Glutamatergic neuron (in vitro differentiated cells): ENCODE measurements around the gene DHX58. TPM values are rescaled to one million over a fixed set of nuclear protein-coding genes. Genes with fewer than 3 reads are reported as not detected.

Experiments
- DNase-seq: peaks from one replicate; pipeline ENCODE4 v3.0.0; 2022
- H3K27ac Mint-ChIP-seq: one replicate; pipeline ENCODE4 v1.8.0; 2020; ENCODE audit warnings: mild to moderate bottlenecking, mixed read lengths, inconsistent platforms; ENCODE audit not compliant: unreplicated experiment
- H3K27me3 Mint-ChIP-seq: one replicate; pipeline ENCODE4 v1.8.0; 2020; ENCODE audit warnings: mild to moderate bottlenecking, moderate library complexity, mixed read lengths, inconsistent platforms; ENCODE audit not compliant: unreplicated experiment
- H3K36me3 Mint-ChIP-seq: one replicate; pipeline ENCODE4 v1.8.0; 2020; ENCODE audit warnings: mild to moderate bottlenecking, mixed read lengths, inconsistent platforms; ENCODE audit not compliant: unreplicated experiment
- H3K4me1 Mint-ChIP-seq: one replicate; pipeline ENCODE4 v1.8.0; 2020; ENCODE audit warnings: mild to moderate bottlenecking, low read depth, mixed read lengths, inconsistent platforms; ENCODE audit not compliant: unreplicated experiment
- H3K4me3 Mint-ChIP-seq: one replicate; pipeline ENCODE4 v1.8.0; 2020; ENCODE audit warnings: mild to moderate bottlenecking, mixed read lengths, inconsistent platforms; ENCODE audit not compliant: unreplicated experiment
- H3K9me3 Mint-ChIP-seq: one replicate; pipeline ENCODE4 v1.8.0; 2020; ENCODE audit warnings: mild to moderate bottlenecking, moderate library complexity, mixed read lengths, inconsistent platforms; ENCODE audit not compliant: unreplicated experiment
- CTCF ChIP-seq: fragments of 200-600 bp; sonication (generic); IDR thresholded peaks from one replicate; pipeline ENCODE4 v1.5.0; 2021; ENCODE audit not compliant: partially characterized antibody, unreplicated experiment
- total RNA-seq: library from RNA; stranded (reverse); fragmentation: NEBNext Ultra II Directional; extraction: Animal tissue kit (Norgen Biotek cat#: 25700); gene quantifications from one replicate; pipeline ENCODE4 v1.2.1, GENCODE V29; 2021; ENCODE audit not compliant: unreplicated experiment

The DHX58 gene
- total RNA-seq, 1 donor from 2014 or later, result 0.42 TPM

- no peak overlapping the region for H3K27ac Mint-ChIP-seq
- no peaks in the 10 kb centered on the region for H3K36me3 Mint-ChIP-seq
- no peak overlapping the region for H3K4me3 Mint-ChIP-seq
- DNase-seq, result no peak
- peaks cover 1% of the 10 kb centered on the region for H3K9me3 Mint-ChIP-seq
- no peak for TF ChIP-seq CTCF
- peaks cover 3% of the 10 kb centered on the region for H3K4me1 Mint-ChIP-seq
- peaks cover 9% of the 10 kb centered on the region for H3K27me3 Mint-ChIP-seq
Measured at GRCh38 chr17:42059815-42060214, 52.7 kb downstream of the DHX58 start.

GRCh38 chr17:42058063-42058462 is 54.5 kb downstream of the DHX58 start:
- TF ChIP-seq CTCF, result no peak
- Mint-ChIP-seq H3K4me1 (peaks cover 3% of the 10 kb centered on the region), H3K4me3 (no peak overlapping the region), H3K9me3 (peaks cover 1% of the 10 kb centered on the region), H3K27me3 (peaks cover 6% of the 10 kb centered on the region), H3K36me3 (no peaks in the 10 kb centered on the region), H3K27ac (no peak overlapping the region)
- DNase-seq, result no peak

GRCh38 chr17:42056635-42057034 is 55.9 kb downstream of the DHX58 start:
- no peak for TF ChIP-seq CTCF
- peaks cover 3% of the 10 kb centered on the region for H3K9me3 Mint-ChIP-seq
- no peak overlapping the region for H3K4me3 Mint-ChIP-seq
- no peaks in the 10 kb centered on the region for H3K36me3 Mint-ChIP-seq
- H3K27ac Mint-ChIP-seq, result no peak overlapping the region
- H3K4me1 Mint-ChIP-seq, result no peaks in the 10 kb centered on the region
- DNase-seq, result no peak
- H3K27me3 Mint-ChIP-seq, result peaks cover 12% of the 10 kb centered on the region

- Mint-ChIP-seq H3K27ac (no peak overlapping the region), H3K36me3 (no peaks in the 10 kb centered on the region), H3K4me3 (no peak overlapping the region), H3K27me3 (peaks cover 17% of the 10 kb centered on the region), H3K4me1 (no peaks in the 10 kb centered on the region), H3K9me3 (peaks cover 2% of the 10 kb centered on the region)
- no peak for DNase-seq
- TF ChIP-seq CTCF, result no peak
Measured at GRCh38 chr17:42055496-42055895, 57.0 kb downstream of the DHX58 start.

GRCh38 chr17:42055027-42055426 is 57.5 kb downstream of the DHX58 start:
- no peaks in the 10 kb centered on the region for H3K36me3 Mint-ChIP-seq
- H3K27ac Mint-ChIP-seq, result no peak overlapping the region
- H3K4me3 Mint-ChIP-seq, result no peak overlapping the region
- TF ChIP-seq CTCF, result no peak
- H3K9me3 Mint-ChIP-seq, result peaks cover 2% of the 10 kb centered on the region
- no peaks in the 10 kb centered on the region for H3K4me1 Mint-ChIP-seq
- no peak for DNase-seq
- peaks cover 17% of the 10 kb centered on the region for H3K27me3 Mint-ChIP-seq
